NCI-H526 treated with DMSO at 0.1 percent for 48 hours (cell line): ENCODE data around the gene ILF3.
A peak's percentile ranks its signal among the peaks of the same experiment; 100 is the strongest.

Experiments used
- DNase-seq: peaks from one replicate; lab custom pipeline; 2025; lab: John Stamatoyannopoulos, UW

Gene ILF3

GRCh38 chr19:10695401-10696398, 41.6 kb downstream of the ILF3 start:
- peak; percentile 76 for DNase-seq

- DNase-seq: peak; percentile 20
Measured at GRCh38 chr19:10699650-10700335, 45.6 kb downstream of the ILF3 start.

DNA sequence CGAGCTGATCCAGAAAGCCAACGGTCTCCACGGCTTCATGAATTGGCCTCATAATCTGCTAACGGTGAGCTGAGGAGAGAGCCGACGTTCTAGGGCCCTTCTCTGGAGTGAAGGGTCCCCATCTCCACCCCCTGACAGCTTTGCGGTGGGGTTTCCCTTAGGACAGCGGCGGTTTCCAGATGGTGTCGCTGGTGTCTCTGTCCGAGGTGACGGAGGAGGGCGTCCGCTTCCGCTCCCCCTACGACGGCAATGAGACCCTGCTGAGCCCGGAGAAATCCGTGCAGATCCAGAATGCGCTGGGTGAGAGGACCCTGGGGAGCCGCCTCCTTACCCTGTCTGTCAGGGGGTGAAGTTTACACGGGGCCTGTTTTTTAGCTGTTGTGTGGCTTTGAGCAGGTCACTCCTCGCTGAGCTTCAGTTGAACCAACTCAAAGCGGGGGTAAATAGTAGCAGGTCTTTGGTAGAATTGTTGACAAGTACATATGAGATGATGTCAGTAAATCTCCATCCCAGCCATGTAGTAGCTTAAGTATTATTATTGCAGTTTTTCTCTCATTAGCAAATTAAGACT, 47.9 kb downstream of the ILF3 start:
- DNase-seq: no peak

DNA sequence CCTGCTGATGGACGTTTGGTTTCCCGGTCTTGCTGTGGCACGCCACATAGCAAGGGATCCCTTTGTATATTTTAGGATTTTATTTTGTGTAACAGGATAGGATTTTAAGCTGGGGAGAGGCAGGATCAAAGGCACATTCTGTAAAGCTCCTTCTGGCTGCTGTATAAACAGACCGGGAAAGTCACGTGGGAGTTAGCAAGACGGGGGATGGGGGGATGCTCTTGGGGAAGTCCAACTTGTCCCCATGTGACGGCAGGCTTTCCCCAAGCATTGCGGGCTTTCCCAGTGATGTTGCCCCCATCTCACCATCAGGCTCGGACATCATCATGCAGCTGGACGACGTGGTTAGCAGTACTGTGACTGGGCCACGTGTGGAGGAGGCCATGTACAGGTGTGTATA, 52.8 kb downstream of the ILF3 start:
- DNase-seq: no peak

DNA sequence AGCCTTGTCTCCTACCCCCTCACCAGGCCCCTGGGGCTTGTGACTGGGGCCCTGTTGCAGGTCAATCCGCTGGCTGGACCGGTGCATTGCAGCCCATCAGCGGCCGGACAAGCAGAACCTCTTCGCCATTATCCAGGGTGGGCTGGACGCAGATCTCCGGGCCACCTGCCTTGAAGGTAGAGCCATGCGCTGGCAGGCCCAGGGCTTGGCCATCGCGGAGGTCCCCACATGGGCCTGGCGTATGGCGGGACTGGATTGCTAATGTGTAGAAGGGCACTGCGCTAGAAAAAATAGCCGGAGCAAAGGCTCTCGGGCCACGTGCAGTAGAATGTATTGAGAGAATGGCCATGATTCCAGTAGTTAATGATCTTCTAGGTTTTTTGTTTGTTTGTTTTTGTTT, 53.3 kb downstream of the ILF3 start:
- no peak for DNase-seq

GRCh38 chr19:10708291-10708690, 54.1 kb downstream of the ILF3 start:
- DNase-seq: no peak

DNA sequence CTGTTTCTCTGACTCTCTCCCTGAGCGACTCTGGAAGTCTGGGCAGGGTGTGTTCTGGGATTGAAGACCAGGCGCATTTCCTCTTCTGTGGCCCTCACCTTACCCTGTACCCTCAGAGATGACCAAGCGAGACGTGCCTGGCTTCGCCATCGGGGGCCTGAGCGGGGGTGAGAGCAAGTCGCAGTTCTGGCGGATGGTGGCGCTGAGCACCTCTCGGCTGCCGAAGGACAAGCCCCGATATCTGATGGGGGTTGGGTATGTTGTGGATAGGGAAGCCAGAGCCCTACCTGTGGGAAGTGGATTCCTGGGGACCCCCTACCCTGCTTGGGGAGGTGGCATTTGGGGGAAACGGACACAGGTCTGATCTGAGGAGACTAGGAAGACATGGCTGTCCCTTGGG, 57.9 kb downstream of the ILF3 start:
- no peak for DNase-seq

- no peak for DNase-seq
Measured at GRCh38 chr19:10712754-10713153, 58.6 kb downstream of the ILF3 start.

DNA sequence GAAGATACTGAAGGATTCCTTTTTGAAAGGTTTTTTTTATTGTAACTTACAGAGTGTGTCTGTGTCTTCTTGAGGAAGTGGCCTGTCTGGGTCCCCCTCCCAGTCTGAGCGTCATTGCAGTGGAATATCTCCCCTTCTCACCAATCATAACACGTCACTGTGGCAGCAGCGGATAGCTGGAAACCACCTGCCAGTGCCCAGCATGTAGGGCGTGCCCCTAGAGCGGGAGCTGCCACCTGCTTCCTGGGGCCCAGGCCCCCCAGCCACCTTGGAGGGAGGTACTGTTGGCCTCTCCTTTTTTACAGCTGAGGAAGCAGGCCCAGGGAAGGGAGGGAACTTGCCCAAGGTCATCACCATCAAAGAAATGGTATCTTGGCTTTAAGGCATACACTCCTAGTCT, 59.2 kb downstream of the ILF3 start:
- no peak for DNase-seq

DNA sequence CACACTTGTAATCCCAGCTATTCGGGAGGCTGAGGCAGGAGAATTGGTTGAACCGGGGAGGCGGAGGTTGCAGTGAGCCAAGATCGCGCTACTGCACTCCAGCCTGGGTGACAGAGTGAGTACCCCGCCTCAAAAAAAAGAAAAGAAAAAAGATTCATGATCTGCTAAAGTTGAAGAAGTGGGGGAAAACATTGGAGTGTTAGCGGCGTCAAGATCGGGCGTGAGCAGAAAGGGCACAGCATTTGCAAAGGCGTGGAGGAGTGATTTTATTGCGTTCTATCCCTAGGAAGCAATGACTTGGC, 62.9 kb downstream of the ILF3 start:
- DNase-seq: no peak

DNA sequence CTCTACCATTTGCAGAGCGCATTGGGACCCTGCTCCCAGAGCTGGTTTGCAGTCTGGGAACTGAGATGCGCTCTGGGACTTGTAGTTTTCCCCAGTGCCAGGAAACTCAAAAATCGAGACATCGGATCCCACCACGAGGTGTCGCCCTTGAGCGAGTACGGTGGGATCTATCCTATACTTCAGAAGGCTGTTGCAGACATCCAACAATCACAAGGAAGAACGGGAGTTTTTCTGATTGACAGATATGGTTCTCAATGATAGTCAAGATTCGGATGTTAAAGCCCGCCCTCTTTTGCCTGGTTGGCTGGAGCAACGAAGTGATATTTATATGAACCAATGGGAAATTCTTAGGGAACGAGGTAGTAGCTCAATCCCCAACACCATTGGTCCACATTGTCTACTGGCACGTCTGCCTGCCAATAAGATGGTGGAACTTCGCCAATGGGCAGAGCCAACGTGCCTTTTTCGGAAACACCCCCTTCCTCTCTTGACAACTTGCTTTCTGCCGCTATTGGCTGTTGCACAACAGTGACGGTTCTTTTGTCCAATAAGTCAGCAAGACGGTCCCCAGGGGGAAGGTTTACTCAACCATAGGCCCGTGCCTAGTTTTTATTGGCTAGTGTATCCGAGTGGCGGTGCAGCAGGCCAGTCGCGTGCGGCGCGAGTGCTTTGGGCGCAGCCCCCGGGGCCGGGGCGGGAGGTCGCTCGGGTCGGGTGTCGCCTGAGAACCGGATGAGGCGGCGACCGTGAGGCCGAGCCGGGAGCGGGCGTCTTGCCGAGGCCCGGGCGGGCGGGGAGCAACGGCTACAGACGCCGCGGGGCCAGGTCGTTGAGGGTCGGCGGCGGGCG, 63.4 kb downstream of the ILF3 start, which contains the start of gene DNM2:
DNM2 (plus strand) TSS at position 724 of the 849 bp plus-strand sequence. CDS start 164 bp downstream, outside the sequence.
- peak; percentile 99 for DNase-seq

GRCh38 chr19:10718205-10719196, 64.4 kb downstream of the ILF3 start:
- no peak for DNase-seq

DNA sequence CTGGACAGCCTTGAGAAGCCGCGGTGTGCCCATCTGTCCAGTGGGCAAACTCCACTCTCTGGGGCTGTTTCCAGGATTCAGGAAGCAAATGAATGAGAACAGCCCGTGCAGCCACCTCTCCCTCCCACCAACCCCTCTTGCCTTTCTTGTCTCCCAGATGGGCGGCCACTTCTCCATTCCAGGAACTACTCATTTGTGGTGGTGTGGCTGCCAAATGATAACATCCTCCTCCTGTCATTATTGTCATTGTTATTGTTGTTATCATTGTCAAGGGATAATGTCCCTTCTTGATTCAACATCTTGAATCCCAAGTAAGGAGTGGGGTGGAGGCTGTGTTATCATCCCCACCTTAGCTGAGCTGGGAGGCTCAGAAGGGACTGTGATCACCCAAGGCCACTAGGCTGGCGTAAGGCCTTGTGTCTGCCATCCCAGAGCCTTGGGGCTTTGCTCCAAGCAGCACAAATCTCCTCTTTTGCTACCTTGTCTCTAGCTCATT, 65.4 kb downstream of the ILF3 start:
- DNase-seq: no peak

- DNase-seq: no peak
Measured at GRCh38 chr19:10720607-10721125, 66.5 kb downstream of the ILF3 start.

GRCh38 chr19:10723591-10723990, 69.4 kb downstream of the ILF3 start:
- no peak for DNase-seq

DNA sequence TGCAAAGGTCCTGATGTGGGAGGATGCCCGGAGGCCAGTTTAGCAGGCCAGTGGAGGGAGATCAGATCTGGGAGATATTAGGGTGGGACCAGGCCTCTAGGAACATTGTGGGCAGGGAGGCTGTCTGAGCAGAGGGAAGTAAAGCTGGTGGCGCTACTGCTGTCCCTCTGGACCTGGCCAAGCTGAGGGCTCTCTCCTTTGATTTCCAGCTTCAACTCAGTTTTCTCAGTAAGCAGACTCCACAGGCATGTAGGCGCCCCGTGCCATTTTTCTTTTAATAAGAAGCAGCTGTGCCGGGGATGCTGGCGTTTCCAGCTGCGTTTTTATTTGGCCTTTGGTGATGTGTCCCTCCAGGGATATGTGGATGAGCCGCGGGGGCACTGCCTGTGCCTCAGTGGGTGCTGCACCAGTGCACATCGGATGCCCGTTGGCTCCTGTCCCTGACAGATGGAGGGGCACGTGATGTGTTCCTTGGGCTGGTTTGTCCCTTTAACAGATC, 70.5 kb downstream of the ILF3 start:
- no peak for DNase-seq

DNA sequence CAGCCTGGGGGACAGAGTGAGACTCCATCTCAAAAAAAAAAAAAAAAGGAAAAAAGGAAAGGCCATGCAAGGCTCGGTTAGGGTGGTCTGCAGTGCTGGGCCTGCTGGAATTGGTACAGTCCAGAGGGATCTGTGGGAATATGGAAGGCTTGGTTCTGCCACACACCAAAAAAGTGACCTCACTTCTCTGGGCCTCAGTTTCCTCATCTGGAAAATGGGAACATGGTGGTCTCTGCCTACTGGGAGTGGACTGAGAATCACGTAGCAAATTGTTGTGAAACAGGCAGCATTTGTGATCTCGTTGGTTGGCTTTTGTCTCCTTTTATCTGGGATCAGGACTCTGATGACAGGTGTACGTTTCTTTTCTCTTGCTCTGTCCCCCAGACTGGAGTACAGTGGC, 71.3 kb downstream of the ILF3 start:
- DNase-seq: no peak

GRCh38 chr19:10726268-10726667, 72.1 kb downstream of the ILF3 start:
- DNase-seq: no peak

DNA sequence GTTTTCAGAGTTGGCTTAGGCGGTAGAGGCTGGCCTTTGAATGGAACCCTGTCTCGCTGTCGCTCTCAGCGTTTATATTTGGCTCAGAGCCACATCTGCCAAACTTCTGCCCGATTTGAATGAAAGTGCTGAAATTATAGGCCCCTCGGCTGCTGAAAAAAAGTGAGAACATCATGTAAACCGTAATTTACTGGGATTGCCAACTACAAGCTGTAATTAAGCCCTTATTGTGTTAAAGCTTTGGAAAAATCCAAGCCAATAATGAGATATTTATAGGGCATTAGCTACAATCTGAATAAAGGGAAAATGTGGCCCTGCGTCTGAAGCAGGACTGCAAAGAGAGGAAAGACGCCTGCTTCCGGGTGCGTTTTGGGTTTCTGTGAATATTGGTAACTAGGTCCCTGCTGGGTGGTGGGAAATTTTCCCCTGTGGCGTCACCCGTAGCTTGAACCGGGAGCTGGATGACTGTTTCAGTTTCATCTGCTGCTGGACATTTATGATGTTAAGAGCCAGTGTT, 73.6 kb downstream of the ILF3 start:
- DNase-seq: no peak

GRCh38 chr19:10729411-10729810, 75.3 kb downstream of the ILF3 start:
- DNase-seq: no peak
